GM13977 (cell line): ENCODE results near the gene TSEN34.

ENCODE experiments used
- DNase-seq: peaks from one replicate; pipeline ENCODE4 v3.0.0; 2012; ENCODE audit warnings: low spot score
- CTCF ChIP-seq: IDR thresholded peaks from 2 replicates; pipeline ENCODE4 v1.5.1; 2012; ENCODE audit warnings: mild to moderate bottlenecking, control low read depth; ENCODE audit not compliant: insufficient read depth; ENCODE audit errors: extremely low read depth, missing control alignments
- in situ Hi-C: fragments of 300-500 bp; cut with MboI; formaldehyde crosslinking; loops from one replicate; pipeline ENCODE4 v1.12.0; 2022; ENCODE audit warnings: low sequenced_read_pairs, low pct_unique_long_range_greater_than_20kb, mixed read lengths, inconsistent platforms; ENCODE audit not compliant: unreplicated experiment

TSEN34 gene

GRCh38 chr19:54186934-54187381, 4.2 kb upstream of the TSEN34 start:
- TF ChIP-seq CTCF = no peak
- no peak for DNase-seq
- in situ Hi-C loops = no loop called here

GRCh38 chr19:54188215-54188871, 2.8 kb upstream of the TSEN34 start:
- no peak for DNase-seq
- TF ChIP-seq CTCF = no peak
- in situ Hi-C loops = no loop called here

GRCh38 chr19:54189145-54189734, 1.9 kb upstream of the TSEN34 start, which contains the start of gene MBOAT7:
TSS of gene MBOAT7 (minus strand) at chr19:54189580. CDS start at chr19:54188508, 1,072 bp downstream.
- in situ Hi-C loops = no loop called here
- DNase-seq = peak; percentile 87
- peak; percentile 57 for TF ChIP-seq CTCF

GRCh38 chr19:54189735-54190502, 1.2 kb upstream of the TSEN34 start:
- in situ Hi-C loops = no loop called here
- no peak for TF ChIP-seq CTCF
- peak; percentile 100 for DNase-seq

GRCh38 chr19:54190503-54191010, 551 bp upstream of the TSEN34 start:
- DNase-seq = peak; percentile 94
- in situ Hi-C loops = no loop called here
- no peak for TF ChIP-seq CTCF

- TF ChIP-seq CTCF = no peak
- no peak for DNase-seq
- in situ Hi-C loops = no loop called here
These were observed 824 bp downstream of the TSEN34 start for GRCh38 chr19:54191811-54192453.
